GM12892 (cell line): ENCODE data around the gene CXCL16.

ENCODE experiments used
- DNase-seq: peaks from one replicate; pipeline ENCODE4 v3.0.0; 2011; ENCODE audit not compliant: insufficient read length
- FAIRE-seq: peaks from 2 replicates; lab custom pipeline; 2011; peaks lifted over from hg19 to GRCh38; lab: Jason Lieb, UNC
- POLR2A ChIP-seq: IDR thresholded peaks from 2 replicates; pipeline ENCODE4 v1.6.1; 2011; ENCODE audit warnings: low read depth, low read length, control low read depth
- POLR2AphosphoS5 ChIP-seq: IDR thresholded peaks from 2 replicates; pipeline ENCODE4 v1.6.1; 2011; ENCODE audit warnings: low read depth, low read length, control low read depth
- TAF1 ChIP-seq: IDR thresholded peaks from 2 replicates; pipeline ENCODE4 v1.6.1; 2011; ENCODE audit warnings: low read depth, mild to moderate bottlenecking, control low read depth, low read length, borderline replicate concordance

The CXCL16 gene

GRCh38 chr17:4772235-4772613 lies 32.5 kb upstream of the CXCL16 start:
- no peak for DNase-seq
- TF ChIP-seq POLR2AphosphoS5 (no peak), POLR2A (no peak), TAF1 (no peak)
- FAIRE-seq, result no peak

DNA sequence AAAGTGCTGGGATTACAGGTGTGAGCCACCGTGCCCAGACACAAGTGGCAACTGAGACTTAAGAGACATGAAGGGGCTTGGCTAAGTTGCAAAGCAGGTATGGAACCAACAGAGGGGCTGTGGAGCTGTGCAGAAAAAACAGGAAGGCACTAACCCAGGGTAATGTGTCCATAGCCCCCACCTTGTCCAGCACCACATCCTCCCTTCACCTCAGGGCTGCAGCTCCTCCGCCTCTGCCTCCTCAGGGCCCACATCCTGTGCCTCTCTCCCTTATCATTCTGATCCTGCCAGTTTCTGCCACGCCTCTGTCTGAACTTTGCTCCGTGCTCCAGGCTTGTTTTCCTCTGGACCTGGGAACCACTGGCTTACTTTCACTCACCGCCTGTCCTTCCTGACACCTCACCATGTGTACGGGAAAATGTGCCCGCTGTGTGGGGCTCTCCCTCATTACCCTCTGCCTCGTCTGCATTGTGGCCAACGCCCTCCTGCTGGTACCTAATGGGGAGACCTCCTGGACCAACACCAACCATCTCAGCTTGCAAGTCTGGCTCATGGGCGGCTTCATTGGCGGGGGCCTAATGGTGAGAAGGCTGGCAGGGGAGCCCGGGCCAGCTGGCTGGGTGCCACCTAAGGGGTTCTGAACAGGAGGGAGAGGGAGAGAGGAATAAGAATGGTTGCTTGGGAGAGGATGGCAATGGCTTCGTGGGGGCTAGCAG lies 31.9 kb upstream of the CXCL16 start, which contains the start of gene TM4SF5:
Gene TM4SF5, plus strand, starts transcription at position 368 of the 716 bp plus-strand sequence. Its CDS starts 37 bp downstream, at position 405.
- DNase-seq (no peak), FAIRE-seq (no peak)
- TF ChIP-seq POLR2A, result no peak
- no peak for TF ChIP-seq POLR2AphosphoS5
- TF ChIP-seq TAF1, result no peak

- no peak for DNase-seq
- no peak for TF ChIP-seq TAF1
- TF ChIP-seq POLR2A, result no peak
- TF ChIP-seq POLR2AphosphoS5, result no peak
- FAIRE-seq, result no peak
Observed at GRCh38 chr17:4769628-4770027, 29.9 kb upstream of the CXCL16 start.

DNA sequence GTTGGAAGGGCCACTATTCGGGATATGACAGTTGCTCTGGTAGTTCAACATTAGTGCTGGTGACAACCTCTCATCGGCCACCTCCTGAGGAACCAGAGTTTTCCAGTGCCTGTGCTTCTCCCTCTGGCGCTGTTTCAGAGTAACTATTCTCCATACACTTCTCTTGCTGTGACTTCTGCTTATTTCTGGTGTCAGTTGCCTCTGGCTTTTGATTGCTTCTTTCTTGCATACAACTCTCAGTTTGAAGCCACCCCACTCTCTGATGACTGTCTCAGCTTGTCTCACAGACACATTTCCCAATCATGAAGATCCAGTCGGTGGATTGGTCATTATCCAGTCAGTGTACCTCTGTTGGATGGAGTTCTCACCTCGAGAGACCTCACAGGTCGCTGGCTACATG lies 28.6 kb upstream of the CXCL16 start:
- no peak for TF ChIP-seq POLR2AphosphoS5
- TF ChIP-seq POLR2A, result no peak
- TF ChIP-seq TAF1, result no peak
- DNase-seq, result no peak
- no peak for FAIRE-seq

- FAIRE-seq (no peak), DNase-seq (no peak)
- TF ChIP-seq TAF1 (no peak), POLR2AphosphoS5 (no peak), POLR2A (no peak)
Observed at GRCh38 chr17:4766723-4767122, 27.0 kb upstream of the CXCL16 start.

DNA sequence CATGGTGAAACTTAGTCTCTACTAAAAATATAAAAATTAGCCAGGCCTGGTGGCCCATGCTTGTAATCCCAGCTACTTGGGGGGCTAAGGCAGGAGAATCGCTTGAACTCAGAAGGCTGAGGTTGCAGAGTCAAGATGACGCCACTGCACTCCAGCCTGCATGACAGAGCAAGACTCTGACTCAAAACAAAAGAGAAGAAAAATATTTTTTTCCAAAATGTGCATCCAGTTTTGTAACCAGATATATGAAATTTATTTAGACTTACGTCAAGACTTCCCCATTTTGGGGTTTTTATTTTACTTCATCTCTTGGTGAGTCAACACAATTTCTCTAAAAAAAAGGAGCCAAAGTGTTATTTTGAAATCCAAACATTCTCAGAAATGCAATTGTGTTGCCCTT lies 26.5 kb upstream of the CXCL16 start:
- no peak for DNase-seq
- no peak for TF ChIP-seq POLR2A
- TF ChIP-seq TAF1, result no peak
- no peak for TF ChIP-seq POLR2AphosphoS5
- FAIRE-seq, result no peak

DNA sequence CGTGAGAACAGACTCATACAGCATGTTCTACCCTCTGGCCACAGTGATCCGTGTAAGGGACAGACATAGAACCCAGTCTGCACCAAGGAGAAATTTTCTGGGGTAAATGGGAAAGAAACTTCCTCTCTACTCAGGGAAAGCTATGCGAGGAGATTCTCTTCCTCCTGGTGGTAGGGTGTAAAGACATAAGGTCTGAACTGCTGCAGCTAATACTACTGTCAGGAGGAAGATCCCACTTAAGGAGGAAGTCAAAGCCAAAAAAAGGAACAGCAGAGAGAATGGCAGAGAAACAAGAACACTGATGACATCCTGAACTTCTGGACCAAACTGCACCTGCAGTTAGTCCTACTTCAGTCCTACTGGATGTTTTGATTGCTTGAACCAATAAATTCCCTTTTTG lies 24.9 kb upstream of the CXCL16 start:
- no peak for TF ChIP-seq POLR2A
- TF ChIP-seq POLR2AphosphoS5, result no peak
- TF ChIP-seq TAF1, result no peak

DNA sequence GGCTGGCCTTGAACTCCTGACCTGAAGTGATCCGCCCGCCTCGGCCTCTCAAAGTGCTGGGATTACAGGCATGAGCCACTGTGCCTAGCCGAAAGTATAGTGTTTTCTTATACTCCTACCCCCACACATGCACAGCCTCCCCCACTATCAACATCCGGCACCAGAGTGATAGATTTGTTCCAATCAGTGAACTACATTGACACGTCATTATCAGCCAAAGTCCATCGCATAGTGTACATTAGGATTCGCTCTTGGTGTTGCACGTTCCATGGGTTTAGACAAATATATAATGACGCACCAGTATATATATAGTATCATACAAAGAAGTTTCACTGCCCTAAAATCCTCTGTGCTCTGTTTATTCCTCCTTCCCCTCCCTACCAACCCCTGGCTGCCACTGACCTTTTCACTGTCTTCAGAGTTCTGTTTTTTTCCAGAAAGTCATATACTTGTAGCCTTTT lies 20.1 kb upstream of the CXCL16 start:
- TF ChIP-seq TAF1 (no peak), POLR2AphosphoS5 (no peak), POLR2A (no peak)
- no peak for DNase-seq
- no peak for FAIRE-seq

More for the DNA sequence above, 24.9 kb upstream of the CXCL16 start:
- DNase-seq (no peak), FAIRE-seq (no peak)

- FAIRE-seq, result no peak
- no peak for TF ChIP-seq POLR2AphosphoS5
- TF ChIP-seq TAF1, result no peak
- TF ChIP-seq POLR2A, result no peak
Observed at GRCh38 chr17:4753392-4753791, 13.7 kb upstream of the CXCL16 start.

GRCh38 chr17:4751932-4752331 lies 12.2 kb upstream of the CXCL16 start:
- DNase-seq, result no peak
- no peak for FAIRE-seq
- TF ChIP-seq POLR2A, result no peak
- no peak for TF ChIP-seq TAF1
- TF ChIP-seq POLR2AphosphoS5, result no peak

More at GRCh38 chr17:4753392-4753791, 13.7 kb upstream of the CXCL16 start:
- no peak for DNase-seq

DNA sequence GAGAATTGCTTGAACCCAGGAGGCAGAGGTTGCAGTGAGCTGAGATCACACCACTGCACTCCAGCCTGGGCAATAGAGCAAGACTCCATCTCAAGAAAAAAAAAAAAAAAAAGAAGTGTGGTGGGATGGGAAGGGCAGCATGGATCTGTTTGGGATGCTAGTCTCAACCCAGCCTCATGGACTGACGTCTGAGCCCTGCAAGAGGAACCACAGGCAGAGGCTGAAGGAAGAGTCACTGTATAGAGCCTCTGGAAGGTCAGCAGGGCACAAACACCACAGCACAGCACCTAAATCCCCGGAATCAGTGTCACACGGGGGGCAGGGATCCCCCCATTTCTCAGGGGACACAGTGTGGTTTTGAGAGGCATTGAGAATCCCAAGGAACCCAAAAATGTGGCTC lies 10.9 kb upstream of the CXCL16 start:
- DNase-seq (no peak), FAIRE-seq (no peak)
- TF ChIP-seq POLR2A (no peak), TAF1 (no peak), POLR2AphosphoS5 (no peak)

- FAIRE-seq, result no peak
Observed at GRCh38 chr17:4748686-4749085, 9.0 kb upstream of the CXCL16 start.

DNA sequence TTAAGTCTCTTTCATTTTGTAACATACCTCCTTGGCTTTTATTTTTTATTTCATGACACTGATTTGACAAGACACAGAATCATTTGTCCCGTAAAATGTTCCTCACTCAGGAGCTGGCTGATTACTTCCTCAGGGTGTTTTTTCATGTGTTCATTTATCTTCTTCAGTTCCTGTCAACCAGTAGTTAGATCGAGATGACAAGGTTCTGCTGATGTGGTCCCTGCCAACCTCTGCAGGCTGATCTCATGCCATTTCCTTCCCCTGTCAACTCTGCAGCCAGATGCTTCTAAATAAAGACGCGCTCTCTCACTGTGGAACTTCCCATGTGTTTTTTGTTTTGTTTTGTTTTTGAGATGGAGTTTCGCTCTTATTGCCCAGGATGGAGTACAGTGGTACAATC lies 8.1 kb upstream of the CXCL16 start:
- peak; percentile 94 for FAIRE-seq
- no peak for DNase-seq
- TF ChIP-seq TAF1, result no peak
- no peak for TF ChIP-seq POLR2AphosphoS5
- no peak for TF ChIP-seq POLR2A

More at GRCh38 chr17:4748686-4749085, 9.0 kb upstream of the CXCL16 start:
- DNase-seq, result no peak
- TF ChIP-seq POLR2A (no peak), TAF1 (no peak), POLR2AphosphoS5 (no peak)
